ENCODE data around the gene WNT9A.

GRCh38 chr1:227912866-227913265 lies 34.9 kb downstream of the WNT9A start:
- TF ChIP-seq, protein P1, sequence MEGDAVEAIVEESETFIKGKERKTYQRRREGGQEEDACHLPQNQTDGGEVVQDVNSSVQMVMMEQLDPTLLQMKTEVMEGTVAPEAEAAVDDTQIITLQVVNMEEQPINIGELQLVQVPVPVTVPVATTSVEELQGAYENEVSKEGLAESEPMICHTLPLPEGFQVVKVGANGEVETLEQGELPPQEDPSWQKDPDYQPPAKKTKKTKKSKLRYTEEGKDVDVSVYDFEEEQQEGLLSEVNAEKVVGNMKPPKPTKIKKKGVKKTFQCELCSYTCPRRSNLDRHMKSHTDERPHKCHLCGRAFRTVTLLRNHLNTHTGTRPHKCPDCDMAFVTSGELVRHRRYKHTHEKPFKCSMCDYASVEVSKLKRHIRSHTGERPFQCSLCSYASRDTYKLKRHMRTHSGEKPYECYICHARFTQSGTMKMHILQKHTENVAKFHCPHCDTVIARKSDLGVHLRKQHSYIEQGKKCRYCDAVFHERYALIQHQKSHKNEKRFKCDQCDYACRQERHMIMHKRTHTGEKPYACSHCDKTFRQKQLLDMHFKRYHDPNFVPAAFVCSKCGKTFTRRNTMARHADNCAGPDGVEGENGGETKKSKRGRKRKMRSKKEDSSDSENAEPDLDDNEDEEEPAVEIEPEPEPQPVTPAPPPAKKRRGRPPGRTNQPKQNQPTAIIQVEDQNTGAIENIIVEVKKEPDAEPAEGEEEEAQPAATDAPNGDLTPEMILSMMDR (IDR thresholded peaks at IDR 0.05): no peak
- TF ChIP-seq POLR2A (IDR thresholded peaks at IDR 0.05) (no peak), POLR2AphosphoS5 (IDR thresholded peaks at IDR 0.05) (no peak)
